MCF 10A (cell line): ENCODE results near the gene FAM83G. TPM values are rescaled to one million over a fixed set of nuclear protein-coding genes. Genes with fewer than 3 reads are reported as not detected.

Experiments
- BruUV-seq: library from RNA; stranded (reverse); fragments of 400-500 nt; replicated peaks from 2 replicates; lab custom pipeline; 2021; lab: Mats Ljungman, UMichigan
- CTCF ChIA-PET: fragments of 300-600 bp; sonication (Branson Sonifier 250); formaldehyde crosslinking; extraction: SDS; loops from one replicate; lab custom pipeline; 2021; ENCODE audit warnings: antibody characterized with exemption, inconsistent platforms; lab: Yijun Ruan, JAX
- POLR2A ChIA-PET: fragments of 300-600, 350-650 bp; sonication (Branson Sonifier 250); formaldehyde crosslinking; extraction: SDS; loops from one replicate; lab custom pipeline; 2020; ENCODE audit warnings: antibody characterized with exemption, inconsistent platforms; lab: Yijun Ruan, JAX
- DNase-seq: peaks from one replicate; pipeline ENCODE4 v3.0.0-alpha.2; 2018; ENCODE audit not compliant: unreplicated experiment
- H3K27ac Mint-ChIP-seq: one replicate; pipeline ENCODE4 v1.8.0; 2022; ENCODE audit warnings: mild to moderate bottlenecking, low read depth, mixed read lengths; ENCODE audit not compliant: unreplicated experiment
- H3K27me3 Mint-ChIP-seq: one replicate; pipeline ENCODE4 v1.8.0; 2022; ENCODE audit warnings: mixed read lengths; ENCODE audit not compliant: insufficient read depth, unreplicated experiment
- H3K36me3 Mint-ChIP-seq: one replicate; pipeline ENCODE4 v1.8.0; 2022; ENCODE audit warnings: mild to moderate bottlenecking, moderate library complexity, mixed read lengths; ENCODE audit not compliant: insufficient read depth, unreplicated experiment
- H3K4me1 Mint-ChIP-seq: one replicate; pipeline ENCODE4 v1.8.0; 2022; ENCODE audit warnings: mixed read lengths; ENCODE audit not compliant: insufficient read depth, unreplicated experiment
- H3K4me3 Mint-ChIP-seq: one replicate; pipeline ENCODE4 v1.8.0; 2022; ENCODE audit warnings: mild to moderate bottlenecking, moderate library complexity, mixed read lengths; ENCODE audit not compliant: unreplicated experiment
- H3K9me3 Mint-ChIP-seq: one replicate; pipeline ENCODE4 v1.8.0; 2022; ENCODE audit warnings: mixed read lengths; ENCODE audit not compliant: unreplicated experiment
- CTCF ChIP-seq: fragments of 200-600 bp; IDR thresholded peaks from one replicate; pipeline ENCODE4 v1.8.0; 2022; ENCODE audit warnings: antibody characterized with exemption, mild to moderate bottlenecking; ENCODE audit not compliant: unreplicated experiment
- intact Hi-C: fragments of 100-400 bp; cut with micrococcal nuclease; formaldehyde crosslinking; loops from 2 replicates; pipeline ENCODE4 v1.14.1; 2022
- total RNA-seq: library from RNA; stranded (reverse); gene quantifications from 2 replicates; pipeline ENCODE4 v1.2.3, GENCODE V29; 2022

FAM83G gene
- total RNA-seq, 1 experiment from 2014 or later, result 50.1 TPM

GRCh38 chr17:18921485-18921884, 83.1 kb downstream of the FAM83G start:
- no peak overlapping the region for H3K27ac Mint-ChIP-seq
- no TSS peak for BruUV-seq
- no peak for TF ChIP-seq CTCF
- intact Hi-C loops, result no loop called here
- H3K9me3 Mint-ChIP-seq, result no peaks in the 10 kb centered on the region
- H3K4me3 Mint-ChIP-seq, result no peak overlapping the region
- POLR2A ChIA-PET, result no interaction called here
- no peaks in the 10 kb centered on the region for H3K27me3 Mint-ChIP-seq
- DNase-seq, result no peak
- peaks cover 41% of the 10 kb centered on the region for H3K36me3 Mint-ChIP-seq
- CTCF ChIA-PET, result no interaction called here
- no peaks in the 10 kb centered on the region for H3K4me1 Mint-ChIP-seq

- TF ChIP-seq CTCF, result no peak
- ChIA-PET POLR2A (no interaction called here), CTCF (no interaction called here)
- Mint-ChIP-seq H3K4me1 (no peaks in the 10 kb centered on the region), H3K27me3 (no peaks in the 10 kb centered on the region), H3K27ac (no peak overlapping the region), H3K4me3 (no peak overlapping the region), H3K9me3 (no peaks in the 10 kb centered on the region), H3K36me3 (peaks cover 44% of the 10 kb centered on the region)
- DNase-seq, result no peak
- BruUV-seq, result no TSS peak
- intact Hi-C loops, result no loop called here
Observed at GRCh38 chr17:18920911-18921441, 83.6 kb downstream of the FAM83G start.

- CTCF ChIA-PET, result interaction anchor here (1.0 kb wide), 1 partner anchor 41 kb away, joined by 3 read pairs; no protein-coding TSS in a partner anchor
- POLR2A ChIA-PET, result no interaction called here
- no peak overlapping the region for H3K27ac Mint-ChIP-seq
- H3K36me3 Mint-ChIP-seq, result peaks cover 39% of the 10 kb centered on the region
- H3K27me3 Mint-ChIP-seq, result no peaks in the 10 kb centered on the region
- no TSS peak for BruUV-seq
- TF ChIP-seq CTCF, result no peak
- no peak overlapping the region for H3K4me3 Mint-ChIP-seq
- DNase-seq, result no peak
- intact Hi-C loops, result no loop called here
- H3K4me1 Mint-ChIP-seq, result no peaks in the 10 kb centered on the region
- H3K9me3 Mint-ChIP-seq, result no peaks in the 10 kb centered on the region
Observed at GRCh38 chr17:18919963-18920362, 84.6 kb downstream of the FAM83G start.

Other genes starting within 250 kb of the FAM83G start
- 66.6 and 73.9 TPM in 2 replicates for gene TVP23B, start 223.6 kb downstream of the FAM83G start, total RNA-seq
- 33.6 and 35.8 TPM in 2 replicates for gene PRPSAP2, start 146.6 kb downstream of the FAM83G start, total RNA-seq
- gene SLC5A10, start 52.6 kb downstream of the FAM83G start, total RNA-seq, result 0.15 and 0.16 TPM in 2 replicates
- not detected in 2 replicates for gene GRAP, start 42.2 kb upstream of the FAM83G start, total RNA-seq
- not detected in 2 replicates for gene GRAPL, start 122.8 kb upstream of the FAM83G start, total RNA-seq
- 35.1 and 36.8 TPM in 2 replicates for gene EPN2, start 232.6 kb upstream of the FAM83G start, total RNA-seq